Mesenchymal stem cell (in vitro differentiated cells and primary cell): ENCODE measurements around the gene RASSF7.

Source experiments
- DNase-seq: peaks from one replicate; pipeline ENCODE4 v3.0.0-alpha.2; 2013
- H2AFZ ChIP-seq: one replicate; pipeline ENCODE4 v1.6.1; 2013; ENCODE audit warnings: low read depth, mild to moderate bottlenecking, control low read depth, inconsistent platforms, low read length, moderate library complexity
- H2AK5ac ChIP-seq: 2 replicates; pipeline ENCODE4 v1.6.1; 2013; ENCODE audit warnings: low read length, moderate library complexity, mild to moderate bottlenecking, inconsistent platforms; ENCODE audit not compliant: severe bottlenecking
- H2BK120ac ChIP-seq: one replicate; pipeline ENCODE4 v1.6.1; 2013; ENCODE audit warnings: low read depth, mild to moderate bottlenecking, inconsistent platforms, low read length, moderate library complexity
- H2BK12ac ChIP-seq, 2 experiments: one replicate each; pipeline ENCODE4 v1.6.1; 2013; ENCODE audit warnings: inconsistent platforms in 2 of 2, low read length in 2 of 2, mild to moderate bottlenecking in 2 of 2, moderate library complexity in 2 of 2, control low read depth in 1 of 2
- H2BK15ac ChIP-seq: one replicate; pipeline ENCODE4 v1.6.1; 2013; ENCODE audit warnings: mild to moderate bottlenecking, low read depth, inconsistent platforms; ENCODE audit not compliant: poor library complexity, severe bottlenecking
- H2BK5ac ChIP-seq: 2 replicates; pipeline ENCODE4 v1.6.1; 2013; ENCODE audit warnings: low read depth, mild to moderate bottlenecking, low read length, control low read depth, inconsistent platforms; ENCODE audit not compliant: poor library complexity, severe bottlenecking
- H3K14ac ChIP-seq, 2 experiments: one replicate each; pipeline ENCODE4 v1.6.1; 2013; ENCODE audit warnings: inconsistent platforms in 2 of 2, low read length in 2 of 2, control low read depth in 1 of 2, mild to moderate bottlenecking in 1 of 2, moderate library complexity in 1 of 2
- H3K18ac ChIP-seq, 2 experiments: one replicate each; pipeline ENCODE4 v1.6.1; 2013; ENCODE audit warnings: inconsistent platforms in 2 of 2, low read length in 2 of 2, control low read depth in 1 of 2, low read depth in 1 of 2, mild to moderate bottlenecking in 1 of 2
- H3K23ac ChIP-seq, 2 experiments: one replicate each; pipeline ENCODE4 v1.6.1; 2013; ENCODE audit warnings: inconsistent platforms in 2 of 2, low read length in 2 of 2, mild to moderate bottlenecking in 2 of 2, moderate library complexity in 2 of 2, control low read depth in 1 of 2
- H3K27ac ChIP-seq: 2 replicates; pipeline ENCODE4 v1.5.1; 2013; ENCODE audit warnings: mild to moderate bottlenecking, moderate library complexity, low read length, control low read depth, inconsistent platforms; ENCODE audit not compliant: poor library complexity, severe bottlenecking
- H3K27me3 ChIP-seq, 2 experiments: 2 replicates each; pipeline versions ENCODE4 v1.6.1 to v1.7.0; 2013; ENCODE audit warnings: low read length in 2 of 2, mild to moderate bottlenecking in 2 of 2, moderate library complexity in 2 of 2, control low read depth in 1 of 2, inconsistent platforms in 1 of 2; ENCODE audit not compliant: control insufficient read depth in 1 of 2, insufficient read depth in 1 of 2
- H3K36me3 ChIP-seq, 2 experiments: 2 replicates each; pipeline versions ENCODE4 v1.6.1 to v1.7.0; 2013; ENCODE audit warnings: low read length in 2 of 2, control low read depth in 1 of 2, inconsistent platforms in 1 of 2, low read depth in 1 of 2, mild to moderate bottlenecking in 1 of 2; ENCODE audit not compliant: insufficient read depth in 2 of 2, control insufficient read depth in 1 of 2
- H3K4ac ChIP-seq, 2 experiments: one replicate each; pipeline ENCODE4 v1.6.1; 2013; ENCODE audit warnings: inconsistent platforms in 2 of 2, low read length in 2 of 2, mild to moderate bottlenecking in 2 of 2, moderate library complexity in 2 of 2, control low read depth in 1 of 2, low read depth in 1 of 2
- H3K4me1 ChIP-seq: 2 replicates; pipeline ENCODE4 v1.6.1; 2013; ENCODE audit warnings: low read depth, low read length, control low read depth; ENCODE audit not compliant: control insufficient read depth, insufficient read depth
- H3K4me2 ChIP-seq: 2 replicates; pipeline ENCODE4 v1.6.1; 2013; ENCODE audit warnings: low read length, mild to moderate bottlenecking, inconsistent platforms; ENCODE audit not compliant: poor library complexity, severe bottlenecking
- H3K4me3 ChIP-seq, 2 experiments: 2 replicates each; pipeline versions ENCODE4 v1.5.1 to v1.7.0; 2013; ENCODE audit warnings: low read length in 2 of 2, mild to moderate bottlenecking in 2 of 2, control low read depth in 1 of 2, low read depth in 1 of 2; ENCODE audit not compliant: insufficient read depth in 1 of 2
- H3K79me1 ChIP-seq: replicated peaks from 2 replicates; pipeline ENCODE4 v1.6.1; 2013; ENCODE audit warnings: mild to moderate bottlenecking, control low read depth, low read length, inconsistent platforms; ENCODE audit not compliant: poor library complexity, severe bottlenecking
- H3K9ac ChIP-seq: 2 replicates; pipeline ENCODE4 v1.7.0; 2013; ENCODE audit warnings: mild to moderate bottlenecking, low read length, moderate library complexity
- H3K9me3 ChIP-seq: 2 replicates; pipeline ENCODE4 v1.7.0; 2013; ENCODE audit warnings: mild to moderate bottlenecking, low read length; ENCODE audit not compliant: control insufficient read depth
- H4K8ac ChIP-seq: one replicate; pipeline ENCODE4 v1.6.1; 2013; ENCODE audit warnings: inconsistent platforms, mild to moderate bottlenecking, low read length, moderate library complexity
- H4K91ac ChIP-seq: one replicate; pipeline ENCODE4 v1.6.1; 2013; ENCODE audit warnings: mild to moderate bottlenecking, low read length, inconsistent platforms
- WGBS: methylation state at CpG from one replicate; pipeline ENCODE4 v1.1.7; 2013; ENCODE audit warnings: mixed read lengths; 5-methylcytosine and 5-hydroxymethylcytosine counted together

Gene RASSF7

DNA sequence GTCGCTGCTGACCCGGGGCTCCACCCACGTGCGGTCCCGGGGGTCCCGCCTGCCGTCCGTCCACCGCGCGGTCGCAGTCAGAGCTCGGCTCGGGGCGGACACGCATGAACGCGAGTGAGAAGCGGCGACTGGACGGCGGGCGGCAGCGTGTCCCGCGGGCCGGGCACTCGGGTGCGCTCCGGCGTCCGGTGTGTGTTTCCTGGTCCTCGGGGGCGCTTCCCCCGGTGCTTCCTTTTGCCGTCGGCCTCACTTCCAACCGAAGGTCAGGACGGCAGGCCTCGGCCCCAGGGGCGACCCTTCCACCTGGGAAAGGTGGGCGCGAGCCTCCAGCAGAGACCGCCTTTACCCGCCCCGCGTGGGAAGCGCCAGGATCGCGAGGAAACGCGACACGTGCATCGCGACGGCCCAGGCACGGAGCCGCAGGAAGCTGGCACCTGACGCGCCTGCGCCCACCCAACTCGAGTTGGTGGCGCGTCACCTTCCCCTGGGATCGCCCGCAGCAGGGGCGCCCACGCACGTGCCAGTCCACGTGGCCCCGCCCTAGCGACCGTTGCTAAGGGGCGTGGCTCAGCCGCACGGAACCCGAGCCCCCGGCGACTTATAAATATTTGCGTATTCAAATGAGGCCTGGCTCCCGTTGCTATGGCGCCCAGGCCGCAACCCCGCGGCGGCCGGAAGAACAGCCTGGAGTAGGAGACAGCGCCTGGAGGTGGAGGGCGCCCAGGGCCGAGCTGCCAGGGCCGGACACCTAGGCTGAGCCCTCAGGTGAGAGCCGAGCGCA lies 23.7 kb upstream of the RASSF7 start, which contains the start of gene LRRC56:
Gene LRRC56 (plus strand): TSS at position 687 of the 781 bp plus-strand sequence. CDS start 3,158 bp downstream, outside the sequence.
- Histone ChIP-seq H3K36me3 (peaks cover 16 to 20% of the 10 kb centered on the region in 2 experiments), H3K9ac (peak within 1 kb of the TSS; percentile 57), H2BK5ac (no peak within 1 kb of the TSS), H2AK5ac (no peak within 1 kb of the TSS), H3K27ac (no peak within 1 kb of the TSS), H2BK15ac (peak within 1 kb of the TSS; percentile 92), H2BK12ac (peak within 1 kb of the TSS; percentile 63 to 72), H3K27me3 (peaks cover 0 to 17% of the 10 kb centered on the region in 2 experiments), H3K4ac (peak within 1 kb of the TSS; percentile 73 to 75), H3K4me3 (peak within 1 kb of the TSS; percentile 11 to 77), H3K79me1 (peaks cover 10% of the 10 kb centered on the region), H2BK120ac (peak within 1 kb of the TSS; percentile 78), H3K14ac (no peak within 1 kb of the TSS), H3K18ac (peak within 1 kb of the TSS; percentile 41 to 60), H4K91ac (peak within 1 kb of the TSS; percentile 93), H4K8ac (peak within 1 kb of the TSS; percentile 90), H3K23ac (peak within 1 kb of the TSS in 1 of 2 experiments; percentile 0), H2AFZ (peak within 1 kb of the TSS; percentile 73), H3K9me3 (no peaks in the 10 kb centered on the region), H3K4me2 (peak within 1 kb of the TSS; percentile 23), H3K4me1 (peaks cover 36% of the 10 kb centered on the region)
- peak; percentile 91 for DNase-seq
- WGBS: 6% methylated on average over 81 of the region's 93 CpGs

DNA sequence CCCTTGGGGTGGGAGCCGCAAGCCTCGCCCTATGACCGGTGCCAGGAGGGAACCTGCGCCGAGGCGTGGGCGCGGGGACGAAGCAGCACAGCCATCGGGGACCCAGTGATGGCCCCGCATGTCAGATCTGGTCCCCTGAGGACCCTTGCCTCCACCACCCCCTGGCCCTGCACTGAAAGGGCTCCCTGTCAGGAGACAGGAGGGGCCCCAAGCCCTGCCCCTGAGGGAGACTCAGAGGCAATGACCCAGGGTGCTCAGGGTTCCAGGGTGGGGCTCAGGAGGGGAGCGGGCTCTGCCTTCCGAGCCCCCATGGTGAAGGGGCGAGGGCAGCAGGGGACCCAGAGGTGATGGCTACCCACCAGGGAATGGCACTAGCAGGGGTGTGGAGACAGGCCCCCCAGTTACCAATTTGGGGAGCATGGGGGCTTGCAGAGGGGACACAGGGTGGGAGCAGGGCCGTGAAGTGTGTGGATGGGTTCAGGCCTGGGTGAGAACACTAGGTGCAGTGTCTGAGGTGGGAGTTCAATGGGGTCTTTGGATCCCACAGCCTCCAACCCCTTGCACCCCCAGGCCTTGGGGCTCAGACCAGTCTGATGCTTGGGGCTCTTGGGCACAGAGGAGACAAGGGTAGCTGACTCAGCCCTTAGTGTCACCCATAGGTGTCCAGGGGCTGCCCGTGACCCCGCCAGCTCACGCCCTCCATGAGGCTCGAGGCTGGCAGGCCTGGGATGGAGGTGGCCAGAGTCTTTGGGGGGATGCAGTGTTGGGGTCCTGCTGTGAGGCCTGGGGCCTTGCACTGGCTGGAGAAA lies 22.9 kb upstream of the RASSF7 start:
- Histone ChIP-seq H3K4me3 (peak overlapping the region in 1 of 2 experiments; percentile 77), H3K27me3 (peaks cover 0 to 17% of the 10 kb centered on the region in 2 experiments), H2AFZ (no peak overlapping the region), H3K9ac (peak overlapping the region; percentile 57), H3K79me1 (peaks cover 4% of the 10 kb centered on the region), H4K91ac (peak overlapping the region; percentile 93), H3K4me2 (peak overlapping the region; percentile 23), H2BK120ac (peak overlapping the region; percentile 78), H3K27ac (no peak overlapping the region), H2BK5ac (no peak overlapping the region), H3K36me3 (peaks cover 8 to 12% of the 10 kb centered on the region in 2 experiments), H3K18ac (peak overlapping the region; percentile 41 to 60), H3K14ac (no peak overlapping the region), H4K8ac (peak overlapping the region; percentile 90), H3K4ac (peak overlapping the region; percentile 73 to 75), H3K4me1 (peaks cover 32% of the 10 kb centered on the region), H2BK12ac (peak overlapping the region; percentile 26 to 63), H3K9me3 (no peaks in the 10 kb centered on the region), H2BK15ac (peak overlapping the region; percentile 91), H3K23ac (peak overlapping the region in 1 of 2 experiments; percentile 0), H2AK5ac (no peak overlapping the region)
- no peak for DNase-seq
- 62% methylated on average over 18 of the region's 19 CpGs for WGBS

DNA sequence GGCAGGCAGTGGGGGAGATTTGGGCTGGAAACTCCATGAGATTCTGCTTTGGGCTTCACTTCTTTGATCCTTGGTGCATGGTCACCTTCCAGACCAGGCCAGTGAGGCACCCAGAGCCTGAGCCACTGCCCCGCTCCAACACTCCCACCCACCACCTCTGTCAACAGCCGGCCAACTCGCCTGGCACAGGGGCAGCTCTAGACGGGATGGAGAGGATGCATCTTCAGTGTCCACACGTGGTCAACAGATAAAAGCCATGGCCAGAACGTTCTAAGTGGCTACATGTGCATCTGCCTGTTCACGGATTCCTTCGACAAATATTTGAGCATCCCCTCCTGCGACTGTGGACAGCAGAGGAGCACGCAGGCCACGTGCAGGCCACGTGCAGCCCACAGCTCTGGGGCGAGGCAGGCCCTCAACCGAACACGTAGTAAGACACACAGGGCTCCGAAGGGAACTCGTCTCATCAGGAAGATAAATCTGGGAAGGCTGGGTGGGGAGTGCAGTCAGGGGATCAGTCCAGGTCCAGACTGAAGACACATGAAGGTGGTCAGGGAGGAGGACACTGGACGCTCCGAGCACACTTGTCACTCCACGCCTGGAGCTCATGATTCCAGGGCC lies 22.2 kb upstream of the RASSF7 start:
- H3K4me1 ChIP-seq: peaks cover 31% of the 10 kb centered on the region

More for the DNA sequence above, 22.2 kb upstream of the RASSF7 start:
- 93% methylated on average over 19 of the region's 20 CpGs for WGBS
- no peak overlapping the region for H2BK5ac ChIP-seq
- no peak for DNase-seq
- H3K36me3 ChIP-seq: peaks cover 4 to 5% of the 10 kb centered on the region in 2 experiments
- no peak overlapping the region for H3K9ac ChIP-seq
- no peak overlapping the region for H2AK5ac ChIP-seq
- no peak overlapping the region for H3K27ac ChIP-seq
- H3K9me3 ChIP-seq: no peaks in the 10 kb centered on the region
- H4K91ac ChIP-seq: peak overlapping the region; percentile 93
- H3K4me2 ChIP-seq: no peak overlapping the region
- no peak overlapping the region for H2BK15ac ChIP-seq
- H3K4ac ChIP-seq: no peak overlapping the region
- no peak overlapping the region for H3K18ac ChIP-seq
- H2BK12ac ChIP-seq: no peak overlapping the region
- H3K4me3 ChIP-seq: no peak overlapping the region
- H3K23ac ChIP-seq: no peak overlapping the region
- H2BK120ac ChIP-seq: no peak overlapping the region
- no peak overlapping the region for H3K14ac ChIP-seq
- no peak overlapping the region for H2AFZ ChIP-seq
- H4K8ac ChIP-seq: no peak overlapping the region
- peaks cover 4% of the 10 kb centered on the region for H3K79me1 ChIP-seq
- H3K27me3 ChIP-seq: peaks cover 0 to 17% of the 10 kb centered on the region in 2 experiments
